ENCODE data around the gene CKMT1A.

Gene CKMT1A

GRCh38 chr15:43748376-43748775, 54.7 kb downstream of the CKMT1A start:
- DNase-seq (ENCODE audit: low read depth in 2 of 2): no peak
